ENCODE measurements around the gene CCP110.

CCP110 gene

GRCh38 chr16:19549673-19550072 is 25.9 kb downstream of the CCP110 start:
- DNase-seq (ENCODE audit: low read depth in 1 of 2, low spot score in 1 of 2) = no peak

- DNase-seq (ENCODE audit: low read depth in 1 of 2, low spot score in 1 of 2) = peak; percentile 90 to 94
Measured at GRCh38 chr16:19555186-19555937, 31.6 kb downstream of the CCP110 start, which contains the start of gene VPS35L. Gene VPS35L, plus strand, starts transcription at chr16:19555703. Its CDS starts 27 bp downstream, at chr16:19555730.

- no peak for DNase-seq (ENCODE audit: low read depth in 1 of 2, low spot score in 1 of 2)
Measured at GRCh38 chr16:19555938-19556771, 32.4 kb downstream of the CCP110 start.

- peak in 1 of 2 donors; percentile 37 for DNase-seq (ENCODE audit: low read depth in 1 of 2, low spot score in 1 of 2)
Measured at GRCh38 chr16:19559242-19559910, 35.6 kb downstream of the CCP110 start.

GRCh38 chr16:19560078-19560477 is 36.3 kb downstream of the CCP110 start:
- DNase-seq (ENCODE audit: low read depth in 1 of 2, low spot score in 1 of 2) = no peak

- no peak for DNase-seq (ENCODE audit: low read depth in 1 of 2, low spot score in 1 of 2)
Measured at GRCh38 chr16:19563377-19563776, 39.6 kb downstream of the CCP110 start.

GRCh38 chr16:19566362-19566761 is 42.6 kb downstream of the CCP110 start:
- DNase-seq (ENCODE audit: low read depth in 1 of 2, low spot score in 1 of 2) = no peak

GRCh38 chr16:19567560-19567959 is 43.8 kb downstream of the CCP110 start:
- no peak for DNase-seq (ENCODE audit: low read depth in 1 of 2, low spot score in 1 of 2)

GRCh38 chr16:19573997-19574396 is 50.3 kb downstream of the CCP110 start:
- DNase-seq (ENCODE audit: low read depth in 1 of 2, low spot score in 1 of 2) = no peak

GRCh38 chr16:19574615-19575014 is 50.9 kb downstream of the CCP110 start:
- DNase-seq (ENCODE audit: low read depth in 1 of 2, low spot score in 1 of 2) = no peak

- no peak for DNase-seq (ENCODE audit: low read depth in 1 of 2, low spot score in 1 of 2)
Measured at GRCh38 chr16:19578378-19578971, 54.7 kb downstream of the CCP110 start.

GRCh38 chr16:19582050-19582831 is 58.5 kb downstream of the CCP110 start:
- no peak for DNase-seq (ENCODE audit: low read depth in 1 of 2, low spot score in 1 of 2)

GRCh38 chr16:19583665-19584300 is 60.0 kb downstream of the CCP110 start:
- DNase-seq (ENCODE audit: low read depth in 1 of 2, low spot score in 1 of 2) = no peak

GRCh38 chr16:19588661-19589060 is 64.9 kb downstream of the CCP110 start:
- DNase-seq (ENCODE audit: low read depth in 1 of 2, low spot score in 1 of 2) = peak in 1 of 2 donors; percentile 4

- DNase-seq (ENCODE audit: low read depth in 1 of 2, low spot score in 1 of 2) = no peak
Measured at GRCh38 chr16:19589106-19589505, 65.4 kb downstream of the CCP110 start.

- DNase-seq (ENCODE audit: low read depth in 1 of 2, low spot score in 1 of 2) = no peak
Measured at GRCh38 chr16:19589771-19590302, 66.1 kb downstream of the CCP110 start.

- DNase-seq (ENCODE audit: low read depth in 1 of 2, low spot score in 1 of 2) = no peak
Measured at GRCh38 chr16:19595043-19595767, 71.5 kb downstream of the CCP110 start.

GRCh38 chr16:19598805-19599510 is 75.2 kb downstream of the CCP110 start:
- no peak for DNase-seq (ENCODE audit: low read depth in 1 of 2, low spot score in 1 of 2)
